ENCODE data around the gene OR52A5.
"Not testable (repeated sequence)": the region's sequence is repeated elsewhere in the genome, so short reads cannot be mapped to it uniquely, and the experiment has no call there.

OR52A5 gene

GRCh38 chr11:5137996-5138395 lies at the start of gene OR52A5:
TSS of gene OR52A5 (minus strand) at chr11:5138356. CDS start at chr11:5132642, 5,714 bp downstream.
- DNase-seq = no peak

DNA sequence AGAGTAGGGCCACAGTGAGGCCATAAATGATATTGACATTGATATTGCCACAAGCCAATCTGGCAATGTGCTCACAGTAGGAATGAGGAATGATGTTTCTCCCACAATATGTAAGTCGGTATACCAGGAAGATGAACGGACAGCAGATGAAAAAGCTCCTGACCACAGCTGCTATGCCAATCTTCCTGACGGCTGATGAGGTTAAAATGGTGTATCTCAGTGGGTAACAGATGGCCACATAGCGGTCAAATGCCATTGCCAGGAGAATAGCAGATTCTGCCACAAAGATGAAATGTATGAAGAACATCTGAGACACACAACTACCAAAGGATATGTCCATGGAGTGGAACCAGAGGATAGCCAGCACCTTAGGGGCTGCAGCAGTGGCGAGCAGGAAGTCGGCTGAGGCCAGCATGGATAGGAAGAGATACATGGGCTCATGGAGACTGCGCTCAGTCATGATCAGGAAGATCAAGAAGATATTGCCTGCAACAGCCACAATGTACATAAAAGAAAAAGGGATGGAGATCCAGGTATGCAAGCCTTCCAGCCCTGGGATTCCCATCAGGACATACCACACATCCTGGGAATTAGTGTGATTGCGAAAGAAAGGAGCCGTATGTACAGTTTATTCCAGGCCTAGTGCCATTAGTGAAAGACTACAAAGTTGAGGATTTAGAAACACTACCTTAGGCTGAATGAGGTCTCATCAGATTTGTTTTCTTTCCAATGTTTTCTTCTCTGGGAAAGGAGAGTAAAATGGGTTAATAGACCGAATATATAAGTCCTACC lies 40.1 kb upstream of the OR52A5 start:
- DNase-seq = no peak

GRCh38 chr11:5174934-5175333 lies 36.8 kb upstream of the OR52A5 start:
- DNase-seq = no peak

GRCh38 chr11:5171856-5172255 lies 33.7 kb upstream of the OR52A5 start:
- DNase-seq = no peak

- not testable (repeated sequence) for DNase-seq
Measured at GRCh38 chr11:5165898-5166297, 27.7 kb upstream of the OR52A5 start.

- not testable (repeated sequence) for DNase-seq
Measured at GRCh38 chr11:5164807-5165206, 26.7 kb upstream of the OR52A5 start.

DNA sequence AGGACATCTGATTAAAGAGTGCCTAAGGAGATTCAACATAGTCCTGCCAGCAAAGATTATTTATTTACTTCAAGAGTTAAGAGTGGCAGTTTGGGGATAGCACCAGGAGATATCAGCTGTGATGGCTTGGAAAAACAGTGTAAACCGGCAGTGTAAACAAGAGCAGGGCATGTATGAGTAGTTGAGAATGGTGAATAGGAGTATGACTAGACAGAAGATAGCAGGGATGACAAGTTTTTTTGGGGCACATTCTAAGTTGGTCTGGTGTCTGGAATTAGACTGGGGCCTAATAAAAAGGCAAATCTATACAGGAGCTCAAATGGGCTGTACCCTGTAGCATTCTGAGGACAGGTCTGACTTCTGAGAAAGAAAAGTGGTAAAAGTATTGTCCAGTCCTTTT lies 22.9 kb upstream of the OR52A5 start:
- DNase-seq = not testable (repeated sequence)

DNA sequence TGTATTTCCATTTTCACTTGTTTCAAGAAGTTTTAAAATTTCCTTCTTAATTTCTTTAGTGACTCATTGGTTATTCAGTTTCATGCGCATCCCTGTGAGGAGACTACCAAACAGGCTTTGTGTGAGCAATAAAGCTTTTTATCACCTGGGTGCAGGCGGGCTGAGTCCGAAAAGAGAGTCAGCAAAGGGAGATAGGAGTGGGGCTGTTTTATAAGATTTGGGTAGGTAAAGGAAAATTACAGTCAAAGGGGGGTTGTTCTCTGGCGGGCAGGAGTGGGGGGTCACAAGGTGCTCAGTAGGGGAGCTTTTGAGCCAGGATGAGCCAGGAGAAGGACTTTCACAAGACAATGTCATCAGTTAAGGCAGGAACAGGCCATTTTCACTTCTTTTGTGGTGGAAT lies 22.1 kb upstream of the OR52A5 start:
- not testable (repeated sequence) for DNase-seq

GRCh38 chr11:5159806-5160205 lies 21.6 kb upstream of the OR52A5 start:
- no peak for DNase-seq

DNA sequence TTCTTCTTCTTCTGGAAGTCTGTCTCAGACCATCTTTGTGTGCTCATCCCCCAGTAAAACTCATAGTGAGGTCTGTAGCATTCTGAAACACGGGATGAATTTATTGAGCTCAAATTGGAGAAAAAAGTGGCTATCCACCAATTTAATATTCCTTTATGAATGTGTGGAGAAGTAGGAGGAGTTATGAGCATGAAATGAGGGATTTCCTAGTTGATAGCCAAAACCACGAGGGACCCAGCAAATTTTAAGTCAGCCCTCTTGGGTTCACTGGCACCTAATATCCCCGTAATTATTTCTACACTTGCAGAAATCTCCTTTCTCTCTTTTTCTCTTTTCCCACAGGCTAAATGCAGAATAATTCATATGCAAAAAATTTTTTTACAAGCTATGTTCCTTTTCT lies 16.5 kb upstream of the OR52A5 start, which contains the start of gene OR52A1:
Gene OR52A1 (minus strand): TSS at position 101 of the 400 bp plus-strand sequence. CDS start 2,388 bp downstream, outside the sequence.
- no peak for DNase-seq

- no peak for DNase-seq
Measured at GRCh38 chr11:5153574-5154431, 15.6 kb upstream of the OR52A5 start.

GRCh38 chr11:5151713-5152153 lies 13.6 kb upstream of the OR52A5 start:
- no peak for DNase-seq

GRCh38 chr11:5144206-5144605 lies 6.0 kb upstream of the OR52A5 start:
- not testable (repeated sequence) for DNase-seq

DNA sequence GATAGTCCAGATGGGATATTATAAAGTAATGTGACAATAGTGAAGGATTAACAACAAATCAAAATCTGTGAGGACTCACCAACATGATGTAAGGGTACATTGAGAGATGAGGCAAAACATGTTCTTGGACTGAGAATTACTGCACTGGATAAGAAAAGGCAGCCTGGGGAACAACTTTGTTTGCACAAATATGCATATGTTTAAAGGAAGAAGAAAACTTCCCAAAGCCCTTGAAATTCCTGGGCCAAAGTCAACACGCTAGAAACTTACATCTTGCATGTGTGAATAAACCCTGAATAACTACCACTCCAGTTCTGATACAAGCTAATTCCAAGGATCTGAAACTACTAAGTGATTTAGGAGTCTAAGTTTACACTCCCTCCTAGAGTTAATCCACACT lies 1.1 kb downstream of the OR52A5 start:
- DNase-seq = no peak

GRCh38 chr11:5136261-5136660 lies 1.9 kb downstream of the OR52A5 start:
- no peak for DNase-seq

DNA sequence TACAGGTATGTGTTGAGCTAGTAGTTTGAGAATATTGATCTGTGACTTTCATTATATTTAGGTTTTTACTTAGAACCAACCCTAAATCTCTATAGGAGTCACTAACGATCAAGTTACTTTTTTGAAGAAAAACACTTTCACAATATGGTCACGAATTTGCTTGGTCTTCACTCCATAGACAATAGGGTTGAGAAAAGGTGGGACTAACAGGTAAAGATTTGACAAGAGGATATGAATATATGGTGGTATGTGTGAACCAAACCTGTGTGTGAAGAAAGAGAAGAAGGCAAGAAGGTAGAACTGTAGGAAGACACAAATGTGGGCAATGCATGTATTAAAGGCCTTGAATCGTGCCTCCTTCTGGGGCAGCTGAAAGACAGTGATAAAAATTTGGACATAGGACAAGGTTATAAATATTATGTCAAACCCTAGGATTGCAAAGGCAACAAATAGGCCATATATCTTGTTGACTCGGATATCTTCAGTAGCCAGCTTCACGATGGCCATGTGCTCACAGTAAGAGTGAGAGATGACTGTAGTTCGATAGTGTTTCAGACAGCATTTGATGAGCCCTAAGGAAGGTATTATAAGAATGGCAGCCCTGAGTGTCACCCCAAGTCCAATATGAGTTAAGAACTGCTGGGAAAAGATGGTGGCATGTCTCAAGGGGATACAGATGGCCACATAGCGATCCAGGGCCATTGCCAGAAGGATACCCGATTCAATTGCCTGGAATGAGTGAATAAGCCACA lies 6.4 kb downstream of the OR52A5 start:
- no peak for DNase-seq

DNA sequence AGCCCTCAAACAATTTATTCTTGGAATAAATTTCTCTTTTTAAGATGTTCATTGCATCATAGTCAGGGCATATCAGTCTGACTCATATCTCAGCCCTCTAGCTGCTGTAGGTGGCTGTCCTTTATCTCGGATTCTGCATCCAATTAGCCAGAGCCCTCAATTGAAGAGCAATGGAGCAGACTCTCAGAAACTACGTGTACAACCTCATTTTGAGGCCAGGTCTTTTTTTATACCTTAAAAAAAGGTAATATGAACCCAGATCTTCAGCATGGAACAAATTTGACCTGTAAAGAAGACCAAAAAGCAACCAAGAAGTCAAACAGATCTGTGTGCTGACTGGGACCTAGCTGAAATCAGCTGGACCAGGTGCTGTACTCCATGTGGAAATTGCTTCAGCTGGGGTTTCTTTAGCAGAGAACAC lies 8.7 kb downstream of the OR52A5 start:
- DNase-seq = no peak

DNA sequence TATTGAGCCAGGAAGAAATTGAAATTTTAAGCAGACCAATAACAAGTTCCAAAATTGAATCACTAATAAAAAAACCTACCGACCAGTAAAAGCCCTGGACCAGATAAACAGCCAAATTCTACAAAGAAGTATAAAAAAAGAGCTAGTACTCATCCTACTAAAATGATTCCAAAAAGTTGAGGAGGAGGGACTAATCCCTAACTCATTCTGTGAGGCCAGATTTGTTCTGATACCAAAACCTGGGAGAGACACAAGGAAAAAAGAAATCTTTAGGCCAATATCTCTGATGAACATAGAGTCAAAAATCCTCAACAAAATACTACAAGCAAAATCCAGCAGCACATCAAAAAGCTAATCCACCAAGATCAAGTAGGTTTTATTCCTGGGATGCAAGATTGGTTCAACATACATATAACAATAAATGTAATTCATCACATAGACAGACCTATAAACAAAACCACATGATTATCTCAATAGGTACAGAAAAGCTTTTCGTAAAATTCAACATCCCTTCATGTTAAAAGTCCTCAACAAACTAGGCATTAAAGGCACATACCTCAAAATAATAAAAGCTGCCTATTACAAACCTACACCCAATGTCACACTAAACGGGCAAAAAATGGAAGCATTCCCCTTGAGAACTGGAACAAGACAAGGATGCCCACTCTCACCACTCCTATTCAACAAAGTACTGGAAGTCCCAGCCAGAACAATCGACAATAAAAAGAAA lies 13.1 kb downstream of the OR52A5 start:
- no peak for DNase-seq

GRCh38 chr11:5123802-5124521 lies 14.2 kb downstream of the OR52A5 start:
- DNase-seq = peak; percentile 32

- DNase-seq = no peak
Measured at GRCh38 chr11:5118893-5119292, 19.3 kb downstream of the OR52A5 start.

DNA sequence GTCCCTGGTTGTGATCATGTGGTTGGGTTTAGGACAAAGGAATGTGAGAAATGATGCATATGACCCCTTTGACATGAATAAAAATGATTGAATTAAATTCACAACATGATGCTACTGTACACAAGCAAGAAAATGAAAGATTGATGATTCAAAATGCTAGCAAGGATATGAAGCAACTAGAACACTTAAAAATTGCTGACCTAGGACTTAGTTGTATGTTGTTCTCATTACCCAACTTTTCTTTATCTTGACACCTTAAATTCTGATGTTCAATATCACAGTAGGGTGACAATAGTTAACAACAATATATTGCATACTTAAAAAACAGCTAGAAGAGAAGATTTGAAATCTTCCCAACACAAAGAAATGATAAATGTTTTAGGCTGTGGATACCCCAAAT lies 20.6 kb downstream of the OR52A5 start:
- no peak for DNase-seq

DNA sequence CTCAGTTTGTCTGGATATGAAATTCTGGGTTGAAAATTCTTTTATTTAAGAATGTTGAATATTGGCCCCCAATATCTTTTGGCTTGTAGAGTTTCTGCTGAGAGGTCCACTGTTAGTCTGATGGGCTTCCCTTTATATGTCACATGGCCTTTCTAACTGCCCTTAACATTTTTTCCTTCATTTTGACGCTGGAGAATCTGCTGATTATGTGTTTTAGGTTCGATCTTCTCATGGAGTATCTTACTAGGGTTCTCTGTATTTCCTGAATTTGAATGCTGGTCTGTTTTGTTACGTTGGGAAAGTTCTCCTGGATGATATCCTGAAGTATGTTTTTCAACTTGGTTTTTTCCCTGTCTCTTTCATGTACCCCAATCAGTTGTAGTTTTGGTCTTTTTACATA lies 22.8 kb downstream of the OR52A5 start:
- no peak for DNase-seq
